IMR-90 (cell line): ENCODE data around the gene PYGM. TPM values are rescaled to one million over a fixed set of nuclear protein-coding genes. Genes with fewer than 3 reads are reported as not detected.

Experiments used
- ATAC-seq: fragments of 200-7000 bp; cut with Tn5 transposase; 2 replicates; pipeline ENCODE4 v1.9.1; 2020; ENCODE audit warnings: low read depth, mild to moderate bottlenecking, moderate library complexity
- BruUV-seq: library from RNA; stranded (reverse); fragments of 400-500 nt; replicated peaks from 2 replicates; lab custom pipeline; 2021; lab: Mats Ljungman, UMichigan
- CTCF ChIA-PET: fragments of 300-600 bp; formaldehyde crosslinking; extraction: SDS; loops from one replicate; lab custom pipeline; 2021; ENCODE audit warnings: antibody characterized with exemption; lab: Yijun Ruan, JAX
- POLR2A ChIA-PET: fragments of 300-600 bp; sonication (Branson Sonifier 250); formaldehyde crosslinking; loops from one replicate; lab custom pipeline; 2022; ENCODE audit warnings: antibody characterized with exemption; ENCODE audit not compliant: unreplicated experiment; lab: Charles Lee
- DNase-seq: peaks from one replicate; pipeline ENCODE4 v3.0.0; 2013
- H2AFZ ChIP-seq: replicated peaks from 2 replicates; pipeline ENCODE3; 2013; ENCODE audit warnings: low read length, mild to moderate bottlenecking; ENCODE audit not compliant: poor library complexity
- H2AK5ac ChIP-seq: 2 replicates; pipeline ENCODE4 v1.6.1; 2013; ENCODE audit warnings: low read depth, low read length, inconsistent platforms
- H2AK9ac ChIP-seq: replicated peaks from 2 replicates; pipeline ENCODE3; 2013; ENCODE audit warnings: mild to moderate bottlenecking, low read depth, low read length, moderate library complexity; ENCODE audit not compliant: poor library complexity
- H2BK120ac ChIP-seq: 2 replicates; pipeline ENCODE4 v1.6.1; 2013; ENCODE audit warnings: low read depth, low read length, inconsistent platforms
- H2BK15ac ChIP-seq: 3 replicates; pipeline ENCODE4 v1.6.1; 2013; ENCODE audit warnings: low read depth, low read length, inconsistent platforms
- H2BK20ac ChIP-seq: 2 replicates; pipeline ENCODE4 v1.6.1; 2013; ENCODE audit warnings: low read depth, mild to moderate bottlenecking, inconsistent platforms, low read length, moderate library complexity
- H2BK5ac ChIP-seq: 2 replicates; pipeline ENCODE4 v1.6.1; 2013; ENCODE audit warnings: mild to moderate bottlenecking, low read depth, low read length, inconsistent platforms; ENCODE audit not compliant: poor library complexity, severe bottlenecking
- H3K14ac ChIP-seq: replicated peaks from 2 replicates; pipeline ENCODE4 v1.6.1; 2013; ENCODE audit warnings: low read depth, low read length, inconsistent platforms
- H3K18ac ChIP-seq: 2 replicates; pipeline ENCODE4 v1.6.1; 2013; ENCODE audit warnings: low read depth, low read length, control low read depth
- H3K23ac ChIP-seq: 2 replicates; pipeline ENCODE4 v1.6.1; 2013; ENCODE audit warnings: low read depth, low read length, inconsistent platforms
- H3K27ac ChIP-seq: 2 replicates; pipeline ENCODE4 v1.5.1; 2013; ENCODE audit warnings: mild to moderate bottlenecking, control low read depth, low read length; ENCODE audit not compliant: insufficient read depth
- H3K27me3 ChIP-seq: 2 replicates; pipeline ENCODE4 v1.6.1; 2013; ENCODE audit warnings: low read length; ENCODE audit not compliant: control insufficient read depth, insufficient read depth
- H3K36me3 ChIP-seq: 2 replicates; pipeline ENCODE4 v1.6.1; 2013; ENCODE audit warnings: low read length, mixed read lengths; ENCODE audit not compliant: control insufficient read depth, insufficient read depth
- H3K4ac ChIP-seq: 2 replicates; pipeline ENCODE4 v1.6.1; 2013; ENCODE audit warnings: low read depth, low read length, inconsistent platforms
- H3K4me1 ChIP-seq: 2 replicates; pipeline ENCODE4 v1.6.1; 2013; ENCODE audit warnings: low read length, mixed read lengths; ENCODE audit not compliant: control insufficient read depth, insufficient read depth
- H3K4me2 ChIP-seq: 2 replicates; pipeline ENCODE4 v1.6.1; 2013; ENCODE audit warnings: low read depth, mild to moderate bottlenecking, control low read depth, low read length, moderate library complexity
- H3K4me3 ChIP-seq: 2 replicates; pipeline ENCODE4 v1.5.1; 2013; ENCODE audit warnings: low read depth, mild to moderate bottlenecking, control low read depth, low read length, moderate library complexity; ENCODE audit not compliant: insufficient read depth
- H3K56ac ChIP-seq: 2 replicates; pipeline ENCODE4 v1.6.1; 2013; ENCODE audit warnings: low read length, inconsistent platforms; ENCODE audit not compliant: insufficient read depth; ENCODE audit errors: extremely low read depth
- H3K79me1 ChIP-seq, 2 experiments: 2 replicates each; pipeline ENCODE4 v1.6.1; 2013; ENCODE audit warnings: low read length in 2 of 2, inconsistent platforms in 1 of 2, low read depth in 1 of 2
- H3K9ac ChIP-seq: 2 replicates; pipeline ENCODE4 v1.6.1; 2013; ENCODE audit warnings: low read depth, low read length, control low read depth
- H3K9me1 ChIP-seq: 2 replicates; pipeline ENCODE4 v1.6.1; 2013; ENCODE audit warnings: low read length, inconsistent platforms; ENCODE audit not compliant: insufficient read depth
- H3K9me3 ChIP-seq: 2 replicates; pipeline ENCODE4 v1.6.1; 2013; ENCODE audit warnings: low read length; ENCODE audit not compliant: control insufficient read depth, insufficient read depth
- H4K20me1 ChIP-seq: 2 replicates; pipeline ENCODE4 v1.6.1; 2013; ENCODE audit warnings: low read length, inconsistent platforms; ENCODE audit not compliant: insufficient read depth
- H4K5ac ChIP-seq: 2 replicates; pipeline ENCODE4 v1.6.1; 2013; ENCODE audit warnings: mild to moderate bottlenecking, low read depth, low read length, control low read depth
- H4K8ac ChIP-seq, 2 experiments: 2 replicates each; pipeline ENCODE4 v1.6.1; 2013; ENCODE audit warnings: low read depth in 2 of 2, low read length in 2 of 2, control low read depth in 1 of 2, inconsistent platforms in 1 of 2
- H4K91ac ChIP-seq: 2 replicates; pipeline ENCODE4 v1.6.1; 2013; ENCODE audit warnings: low read depth, low read length, inconsistent platforms; ENCODE audit not compliant: insufficient read depth
- CEBPB ChIP-seq: IDR thresholded peaks from 2 replicates; pipeline ENCODE4 v1.6.1; 2012; ENCODE audit warnings: low read depth, low read length, improper control_type of control experiment
- CHD1 ChIP-seq: IDR thresholded peaks from 2 replicates; pipeline ENCODE4 v1.6.1; 2012; ENCODE audit warnings: low read depth, low read length, improper control_type of control experiment
- CTCF ChIP-seq: conservative IDR thresholded peaks from 2 replicates; pipeline ENCODE4 v1.5.1; 2012; ENCODE audit warnings: mild to moderate bottlenecking, low read depth, low read length, improper control_type of control experiment
- MAFK ChIP-seq: IDR thresholded peaks from 2 replicates; pipeline ENCODE4 v1.6.1; 2012; ENCODE audit warnings: low read depth, low read length, improper control_type of control experiment
- RCOR1 ChIP-seq: IDR thresholded peaks from 2 replicates; pipeline ENCODE4 v1.6.1; 2012; ENCODE audit warnings: mild to moderate bottlenecking, low read length, improper control_type of control experiment; ENCODE audit not compliant: insufficient replicate concordance
- USF2 ChIP-seq: fragments of 150-350 bp; IDR thresholded peaks from 2 replicates; pipeline ENCODE4 v1.6.1; 2017; ENCODE audit warnings: mild to moderate bottlenecking, antibody characterized with exemption, low read length, low read depth
- WGBS, 2 experiments: methylation state at CpG; one replicate each; pipeline versions ENCODE4 v1.1.5 to v1.1.7; 2013; ENCODE audit warnings: missing lambda C conversion rate in 2 of 2; ENCODE audit not compliant: insufficient read length in 1 of 2; ENCODE audit errors: extremely low coverage in 2 of 2; 5-methylcytosine and 5-hydroxymethylcytosine counted together
- dilution Hi-C: fragments of 300-500 bp; cut with HindIII; formaldehyde crosslinking; loops from one replicate; pipeline ENCODE4 v1.14.3; 2018; ENCODE audit warnings: low sequenced_read_pairs; ENCODE audit not compliant: unreplicated experiment
- in situ Hi-C: fragments of 300-500 bp; cut with MboI; formaldehyde crosslinking; loops from 3 replicates; pipeline ENCODE4 v1.14.3; 2019; ENCODE audit warnings: low sequenced_read_pairs, inconsistent platforms, mixed read lengths
- intact Hi-C: fragments of 100-400 bp; cut with micrococcal nuclease; formaldehyde crosslinking; loops from 2 replicates; pipeline ENCODE4 v1.10.0; 2022
- polyA plus RNA-seq, 3 experiments: library from polyadenylated mRNA; depleted of rRNA; stranded (reverse); fragments of >200 nt; gene quantifications; 2 replicates each; pipeline ENCODE4 v1.2.3, GENCODE V29; 2012; ENCODE audit warnings: low replicate concordance in 1 of 3
- total RNA-seq: library from RNA; depleted of rRNA; stranded (reverse); fragments of >200 nt; gene quantifications from 2 replicates; pipeline ENCODE4 v1.2.3, GENCODE V29; 2012

The PYGM gene
- total and polyA plus RNA-seq, 2 of the 4 experiments (the other 2 are of a cell fraction), result 0.18 to 0.21 TPM

DNA sequence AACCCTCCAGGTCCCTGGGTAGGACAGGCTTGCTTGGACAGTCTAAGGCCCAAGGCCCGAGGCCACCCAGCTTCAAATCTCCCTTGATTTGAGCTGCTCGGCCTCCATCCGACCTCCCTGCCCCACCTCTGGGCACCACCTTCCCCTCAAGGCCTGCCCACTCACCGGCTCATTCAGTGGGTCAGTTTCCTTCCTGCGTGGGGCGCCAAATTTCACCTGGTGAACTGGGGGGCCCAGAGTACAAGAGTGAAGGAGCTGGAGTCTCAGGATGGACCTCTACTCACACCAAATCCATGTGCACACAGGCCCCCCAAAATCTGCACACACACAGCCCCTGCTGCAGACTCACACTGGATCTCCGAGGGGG is 39.5 kb upstream of the PYGM start:
- in situ Hi-C loops, result no loop called here
- POLR2A ChIA-PET, result no interaction called here

More for the DNA sequence above, 39.5 kb upstream of the PYGM start:
- dilution Hi-C loops, result no loop called here
- no peak overlapping the region for H2AK9ac ChIP-seq
- no CpG with 5 or more reads among the region's 7 CpGs for WGBS, 2 experiments
- no TSS peak for BruUV-seq
- H2BK5ac ChIP-seq, result no peak overlapping the region
- H3K23ac ChIP-seq, result no peak overlapping the region
- H3K4me3 ChIP-seq, result no peak overlapping the region
- peaks cover 26% of the 10 kb centered on the region for H3K36me3 ChIP-seq
- no peak overlapping the region for H4K8ac ChIP-seq
- H2BK120ac ChIP-seq, result no peak overlapping the region
- no peak overlapping the region for H2AFZ ChIP-seq
- peaks cover 4 to 11% of the 10 kb centered on the region in 2 experiments; a peak in 3 of 4 replicates for H3K79me1 ChIP-seq
- no peak overlapping the region for H3K56ac ChIP-seq
- H4K20me1 ChIP-seq, result no peaks in the 10 kb centered on the region
- H3K14ac ChIP-seq, result no peak overlapping the region
- H3K27me3 ChIP-seq, result no peaks in the 10 kb centered on the region
- no peak overlapping the region for H3K9ac ChIP-seq
- H2BK15ac ChIP-seq, result no peak overlapping the region
- CTCF ChIA-PET, result interaction anchor here (1.0 to 1.1 kb wide), 2 partner anchors 8 to 11 kb away, joined by 3 read pairs; no protein-coding TSS in a partner anchor
- no peak overlapping the region for H4K91ac ChIP-seq
- DNase-seq (no peak), ATAC-seq (no peak)
- no peak overlapping the region for H3K27ac ChIP-seq
- H3K18ac ChIP-seq, result no peak overlapping the region
- TF ChIP-seq USF2, result no peak
- no peak for TF ChIP-seq MAFK
- TF ChIP-seq CEBPB, result no peak
- TF ChIP-seq CTCF, result no peak
- no peak for TF ChIP-seq RCOR1
- TF ChIP-seq CHD1, result no peak
- no peak overlapping the region for H3K4me2 ChIP-seq
- H3K4me1 ChIP-seq, result peaks cover 10% of the 10 kb centered on the region
- no peak overlapping the region for H2BK20ac ChIP-seq
- no peak overlapping the region for H4K5ac ChIP-seq
- peaks cover 7% of the 10 kb centered on the region for H3K9me1 ChIP-seq
- H3K4ac ChIP-seq, result no peak overlapping the region
- intact Hi-C loops, result no loop called here
- H2AK5ac ChIP-seq, result no peak overlapping the region
- no peaks in the 10 kb centered on the region for H3K9me3 ChIP-seq
